Neutrophil (primary cell): ENCODE results near the gene TIMD4.
"Not testable (repeated sequence)": the region's sequence is repeated elsewhere in the genome, so short reads cannot be mapped to it uniquely, and the experiment has no call there.

Experiments
- H3K27ac ChIP-seq: fragments of 200-600 bp; sonication (generic); 2 replicates; pipeline ENCODE4 v1.5.1; 2016; ENCODE audit warnings: mild to moderate bottlenecking, moderate library complexity
- H3K27me3 ChIP-seq: fragments of 200-600 bp; sonication (generic); 2 replicates; pipeline ENCODE4 v1.6.0; 2016; ENCODE audit warnings: mild to moderate bottlenecking
- H3K36me3 ChIP-seq: fragments of 200-600 bp; sonication (generic); 2 replicates; pipeline ENCODE4 v1.5.1; 2017
- H3K4me1 ChIP-seq, 2 experiments: fragments of 200-600 bp in 1 of 2; sonication (generic) in 1 of 2; 1 replicate in 1 of 2; 2 replicates in 1 of 2; pipeline versions ENCODE4 v1.5.1 to v1.6.1; 2013 to 2016; ENCODE audit warnings: low read depth in 1 of 2, low read length in 1 of 2, mild to moderate bottlenecking in 1 of 2, moderate library complexity in 1 of 2; ENCODE audit not compliant: control insufficient read depth in 1 of 2, insufficient read depth in 1 of 2
- H3K4me3 ChIP-seq, 2 experiments: fragments of 200-600 bp in 1 of 2; sonication (generic) in 1 of 2; 1 replicate in 1 of 2; 2 replicates in 1 of 2; pipeline ENCODE4 v1.5.1; 2013 to 2016; ENCODE audit warnings: low read depth in 1 of 2, low read length in 1 of 2, mild to moderate bottlenecking in 1 of 2, moderate library complexity in 1 of 2
- H3K9me3 ChIP-seq: fragments of 200-600 bp; sonication (generic); 2 replicates; pipeline ENCODE4 v1.5.1; 2016
- TF ChIP-seq, protein P1 (sequence below): fragments of 200-600 bp; sonication (generic); IDR thresholded peaks from 2 replicates; pipeline ENCODE4 v1.5.1; 2016; ENCODE audit warnings: antibody characterized with exemption

TIMD4 gene

DNA sequence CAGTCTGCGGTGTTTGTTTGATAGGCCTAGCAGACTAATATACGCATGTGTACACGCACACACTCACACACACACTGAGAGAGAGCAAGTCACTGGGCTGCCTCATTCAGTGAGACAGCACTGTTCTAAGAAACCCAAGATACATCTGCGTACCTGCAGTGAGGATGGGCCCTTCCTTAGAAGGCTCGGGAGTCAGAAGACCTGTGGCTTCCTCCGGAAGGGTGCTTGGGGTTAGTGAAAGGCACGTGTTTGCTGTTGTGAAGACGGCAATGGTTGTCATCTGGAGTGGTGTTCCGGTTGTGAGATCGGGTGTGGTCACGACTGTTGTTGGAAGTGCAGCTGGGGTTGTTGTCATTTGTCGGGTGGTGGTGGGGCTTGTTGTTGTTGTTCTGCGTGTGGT, 11.7 kb downstream of the TIMD4 start:
- Histone ChIP-seq H3K27ac (no peak overlapping the region), H3K4me1 (no peaks in the 10 kb centered on the region), H3K4me3 (no peak overlapping the region), H3K36me3 (no peaks in the 10 kb centered on the region), H3K27me3 (no peaks in the 10 kb centered on the region), H3K9me3 (no peaks in the 10 kb centered on the region)
- TF ChIP-seq, protein P1, sequence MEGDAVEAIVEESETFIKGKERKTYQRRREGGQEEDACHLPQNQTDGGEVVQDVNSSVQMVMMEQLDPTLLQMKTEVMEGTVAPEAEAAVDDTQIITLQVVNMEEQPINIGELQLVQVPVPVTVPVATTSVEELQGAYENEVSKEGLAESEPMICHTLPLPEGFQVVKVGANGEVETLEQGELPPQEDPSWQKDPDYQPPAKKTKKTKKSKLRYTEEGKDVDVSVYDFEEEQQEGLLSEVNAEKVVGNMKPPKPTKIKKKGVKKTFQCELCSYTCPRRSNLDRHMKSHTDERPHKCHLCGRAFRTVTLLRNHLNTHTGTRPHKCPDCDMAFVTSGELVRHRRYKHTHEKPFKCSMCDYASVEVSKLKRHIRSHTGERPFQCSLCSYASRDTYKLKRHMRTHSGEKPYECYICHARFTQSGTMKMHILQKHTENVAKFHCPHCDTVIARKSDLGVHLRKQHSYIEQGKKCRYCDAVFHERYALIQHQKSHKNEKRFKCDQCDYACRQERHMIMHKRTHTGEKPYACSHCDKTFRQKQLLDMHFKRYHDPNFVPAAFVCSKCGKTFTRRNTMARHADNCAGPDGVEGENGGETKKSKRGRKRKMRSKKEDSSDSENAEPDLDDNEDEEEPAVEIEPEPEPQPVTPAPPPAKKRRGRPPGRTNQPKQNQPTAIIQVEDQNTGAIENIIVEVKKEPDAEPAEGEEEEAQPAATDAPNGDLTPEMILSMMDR = no peak

DNA sequence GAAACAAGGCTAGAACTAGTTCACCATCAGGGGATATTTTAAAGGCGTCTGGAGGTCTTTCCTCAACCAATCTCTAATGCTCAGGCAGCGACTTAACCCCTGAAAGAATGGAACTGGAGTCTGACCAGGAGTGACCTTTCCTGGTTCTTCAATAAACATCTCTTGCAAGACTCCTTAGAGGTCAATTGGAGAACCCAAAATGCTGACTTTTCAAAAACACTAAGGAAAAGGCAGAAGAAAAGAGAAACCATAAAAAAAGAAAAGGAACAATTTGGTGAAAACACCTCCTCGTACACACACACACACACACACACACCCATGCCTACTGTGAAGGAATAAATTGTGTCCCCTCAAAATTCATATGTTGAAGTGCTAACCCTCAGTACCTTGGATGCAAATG, 12.3 kb downstream of the TIMD4 start:
- no peaks in the 10 kb centered on the region for H3K27me3 ChIP-seq
- H3K36me3 ChIP-seq = no peaks in the 10 kb centered on the region
- TF ChIP-seq, protein P1 = no peak
- no peak overlapping the region for H3K27ac ChIP-seq
- no peaks in the 10 kb centered on the region for H3K4me1 ChIP-seq
- H3K4me3 ChIP-seq = no peak overlapping the region
- H3K9me3 ChIP-seq = no peaks in the 10 kb centered on the region

DNA sequence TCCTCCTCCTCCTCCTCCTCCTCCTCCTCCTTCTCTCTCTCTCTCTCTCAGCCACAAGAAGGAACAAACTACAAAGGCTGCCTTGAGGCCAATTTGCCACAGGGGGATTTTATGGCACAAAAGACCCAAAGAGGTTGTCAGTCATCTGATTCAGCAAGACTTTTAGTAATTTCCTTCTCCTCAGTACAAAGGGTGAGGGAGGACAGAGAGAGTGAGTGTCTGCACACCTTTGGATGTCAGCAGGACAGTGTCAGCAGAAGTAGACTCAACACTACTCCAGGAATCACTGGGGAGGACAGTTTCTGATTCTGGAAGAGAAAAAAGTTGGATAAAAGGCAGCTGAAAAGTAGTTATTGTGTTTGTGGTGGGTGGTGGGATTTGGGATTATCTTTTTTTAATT, 13.6 kb downstream of the TIMD4 start:
- no peaks in the 10 kb centered on the region for H3K9me3 ChIP-seq
- TF ChIP-seq, protein P1 = no peak
- H3K27ac ChIP-seq = no peak overlapping the region
- H3K4me3 ChIP-seq = no peak overlapping the region
- H3K4me1 ChIP-seq = no peaks in the 10 kb centered on the region
- no peaks in the 10 kb centered on the region for H3K36me3 ChIP-seq
- no peaks in the 10 kb centered on the region for H3K27me3 ChIP-seq

DNA sequence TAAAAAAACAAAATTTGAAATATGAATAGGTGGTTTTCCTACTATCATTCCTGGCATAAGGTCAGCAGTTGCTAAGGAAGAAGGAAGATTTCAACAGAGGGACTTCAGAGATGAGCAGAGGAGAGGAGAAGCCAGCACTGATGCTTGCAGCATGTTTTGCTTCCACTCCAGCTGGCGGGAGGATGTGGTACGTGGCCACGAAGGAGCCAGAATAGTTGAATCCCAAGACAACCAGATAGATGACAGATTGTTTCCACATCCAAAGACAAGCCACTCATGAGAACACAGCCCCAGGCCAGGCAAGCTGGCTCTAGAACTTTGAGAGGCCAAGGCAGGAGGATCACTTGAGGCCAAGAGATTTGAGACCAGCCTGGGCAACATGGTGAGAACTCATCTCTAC, 15.1 kb downstream of the TIMD4 start:
- Histone ChIP-seq H3K36me3 (no peaks in the 10 kb centered on the region), H3K27ac (no peak overlapping the region), H3K4me3 (no peak overlapping the region), H3K9me3 (no peaks in the 10 kb centered on the region), H3K4me1 (no peaks in the 10 kb centered on the region), H3K27me3 (no peaks in the 10 kb centered on the region)
- TF ChIP-seq, protein P1 = no peak

DNA sequence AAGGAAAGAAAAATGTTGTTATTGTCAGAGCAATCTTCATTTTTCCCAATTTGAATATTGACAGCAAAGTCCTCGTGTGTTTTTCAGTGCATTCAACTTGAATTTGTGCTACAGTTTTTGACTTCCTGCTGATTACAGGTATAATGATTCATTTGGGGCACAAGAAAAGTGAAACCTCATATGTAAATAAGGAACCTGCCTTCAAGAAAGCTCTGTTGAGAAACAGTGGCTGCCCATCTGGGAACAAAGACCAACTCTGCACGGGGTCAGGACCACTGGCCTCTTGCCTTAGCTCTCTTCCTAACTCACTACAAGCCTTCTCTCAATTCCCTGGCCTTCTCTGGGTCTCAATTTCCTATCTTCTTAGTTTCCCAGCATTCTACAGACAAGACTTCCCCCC, 21.0 kb downstream of the TIMD4 start:
- H3K27me3 ChIP-seq = no peaks in the 10 kb centered on the region
- H3K4me1 ChIP-seq = no peaks in the 10 kb centered on the region
- TF ChIP-seq, protein P1 = no peak
- H3K9me3 ChIP-seq = no peaks in the 10 kb centered on the region
- no peaks in the 10 kb centered on the region for H3K36me3 ChIP-seq
- no peak overlapping the region for H3K27ac ChIP-seq
- no peak overlapping the region for H3K4me3 ChIP-seq

DNA sequence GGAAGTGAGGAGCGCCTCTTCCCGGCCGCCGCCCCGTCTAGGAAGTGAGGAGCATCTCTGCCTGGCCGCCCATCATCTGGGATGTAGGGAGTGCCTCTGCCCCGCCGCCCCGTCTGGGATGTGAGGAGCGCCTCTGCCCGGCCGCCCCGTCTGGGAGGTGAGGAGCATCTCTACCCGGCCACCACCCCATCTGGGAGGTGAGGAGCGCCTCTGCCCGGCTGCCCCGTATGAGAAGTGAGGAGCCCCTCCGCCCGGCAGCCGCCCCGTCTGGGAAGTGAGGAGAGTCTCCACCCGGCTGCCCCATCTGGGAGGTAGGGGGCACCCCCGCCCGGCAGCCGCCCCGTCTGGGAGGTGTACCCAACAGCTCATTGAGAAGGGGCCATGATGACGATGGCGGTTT, 22.6 kb downstream of the TIMD4 start:
- not testable (repeated sequence) for H3K4me3 ChIP-seq, H3K9me3 ChIP-seq, H3K4me1 ChIP-seq, H3K36me3 ChIP-seq, H3K27me3 ChIP-seq, H3K27ac ChIP-seq
